Dedifferentiated amniotic fluid mesenchymal stem cell (primary cell): Measurements from ENCODE around the gene MPIG6B.

ENCODE experiments used
- DNase-seq: peaks from one replicate; pipeline ENCODE4 v3.0.0-alpha.2; 2016; ENCODE audit errors: extremely low spot score

MPIG6B gene

GRCh38 chr6:31721351-31722020, 1.7 kb upstream of the MPIG6B start, which contains the start of gene LY6G6C:
Gene LY6G6C, minus strand, starts transcription at chr6:31721746. Its CDS starts 67 bp downstream, at chr6:31721679.
- DNase-seq = no peak

GRCh38 chr6:31722173-31722572, 1.0 kb upstream of the MPIG6B start:
- DNase-seq = no peak

- DNase-seq = no peak
Observed at GRCh38 chr6:31723980-31724691, 963 bp downstream of the MPIG6B start.

GRCh38 chr6:31725502-31726350, 2.6 kb downstream of the MPIG6B start:
- DNase-seq = no peak

- no peak for DNase-seq
Observed at GRCh38 chr6:31727034-31727716, 4.0 kb downstream of the MPIG6B start.

- DNase-seq = no peak
Observed at GRCh38 chr6:31727717-31728671, 4.8 kb downstream of the MPIG6B start.

GRCh38 chr6:31728767-31729514, 5.8 kb downstream of the MPIG6B start, which contains the start of gene DDAH2:
Gene DDAH2, minus strand, starts transcription at chr6:31729299. Its CDS starts 138 bp downstream, at chr6:31729161.
- DNase-seq = no peak

- DNase-seq = peak; percentile 84
Observed at GRCh38 chr6:31729515-31729978, 6.4 kb downstream of the MPIG6B start.

- DNase-seq = peak; percentile 78
Observed at GRCh38 chr6:31729979-31730630, 6.9 kb downstream of the MPIG6B start.

GRCh38 chr6:31730631-31731086, 7.5 kb downstream of the MPIG6B start:
- DNase-seq = no peak

GRCh38 chr6:31732029-31732428, 8.9 kb downstream of the MPIG6B start:
- DNase-seq = no peak

GRCh38 chr6:31733734-31734133, 10.6 kb downstream of the MPIG6B start:
- DNase-seq = no peak

GRCh38 chr6:31734247-31734820, 11.2 kb downstream of the MPIG6B start:
- no peak for DNase-seq

- no peak for DNase-seq
Observed at GRCh38 chr6:31734821-31735406, 11.7 kb downstream of the MPIG6B start.

- DNase-seq = peak; percentile 66
Observed at GRCh38 chr6:31736021-31736767, 13.0 kb downstream of the MPIG6B start, which contains the start of gene CLIC1. Gene CLIC1, minus strand, starts transcription at chr6:31736530. Its CDS starts 230 bp downstream, at chr6:31736300.

- DNase-seq = no peak
Observed at GRCh38 chr6:31736768-31737314, 13.7 kb downstream of the MPIG6B start.
